Measurements from ENCODE around the gene CELA1. TPM values are rescaled to one million over a fixed set of nuclear protein-coding genes. Genes with fewer than 3 reads are reported as not detected.

CELA1 gene
- total RNA-seq, 1 experiment from 2014 or later = not detected

GRCh38 chr12:51326698-51327439 lies 19.6 kb downstream of the CELA1 start:
- no TSS peak for BruUV-seq (replicated peaks)
- no peak overlapping the region for H3K27ac Mint-ChIP-seq (ENCODE audit: unreplicated experiment)
- TF ChIP-seq CTCF (IDR thresholded peaks at IDR 0.05; ENCODE audit: unreplicated experiment) = no peak
- no peaks in the 10 kb centered on the region for H3K27me3 Mint-ChIP-seq (ENCODE audit: unreplicated experiment)
- no peak overlapping the region for H3K4me3 Mint-ChIP-seq (ENCODE audit: low read depth, unreplicated experiment)
- intact Hi-C loops (cut with micrococcal nuclease; ENCODE audit: unreplicated experiment) = no loop called here
- no peaks in the 10 kb centered on the region for H3K36me3 Mint-ChIP-seq (ENCODE audit: insufficient read depth, unreplicated experiment)
- H3K4me1 Mint-ChIP-seq (ENCODE audit: low read depth, unreplicated experiment) = peaks cover 10% of the 10 kb centered on the region
- CTCF ChIA-PET = no interaction called here
- H3K9me3 Mint-ChIP-seq (ENCODE audit: low read depth, unreplicated experiment) = no peaks in the 10 kb centered on the region
- DNase-seq = no peak

GRCh38 chr12:51324953-51325352 lies 21.5 kb downstream of the CELA1 start:
- no peak for DNase-seq
- H3K4me3 Mint-ChIP-seq (ENCODE audit: low read depth, unreplicated experiment) = no peak overlapping the region
- no peak for TF ChIP-seq CTCF (IDR thresholded peaks at IDR 0.05; ENCODE audit: unreplicated experiment)
- H3K9me3 Mint-ChIP-seq (ENCODE audit: low read depth, unreplicated experiment) = no peaks in the 10 kb centered on the region
- no peaks in the 10 kb centered on the region for H3K36me3 Mint-ChIP-seq (ENCODE audit: insufficient read depth, unreplicated experiment)
- peaks cover 20% of the 10 kb centered on the region for H3K4me1 Mint-ChIP-seq (ENCODE audit: low read depth, unreplicated experiment)
- H3K27ac Mint-ChIP-seq (ENCODE audit: unreplicated experiment) = no peak overlapping the region
- BruUV-seq (replicated peaks) = no TSS peak
- intact Hi-C loops (cut with micrococcal nuclease; ENCODE audit: unreplicated experiment) = no loop called here
- CTCF ChIA-PET = no interaction called here
- no peaks in the 10 kb centered on the region for H3K27me3 Mint-ChIP-seq (ENCODE audit: unreplicated experiment)

GRCh38 chr12:51323966-51324895 lies 22.2 kb downstream of the CELA1 start, which contains the start of gene BIN2:
Gene BIN2 (minus strand): TSS chr12:51324174. CDS start chr12:51324102, 72 bp downstream.
- no peak within 1 kb of the TSS for H3K4me3 Mint-ChIP-seq (ENCODE audit: low read depth, unreplicated experiment)
- CTCF ChIA-PET = no interaction called here
- TF ChIP-seq CTCF (IDR thresholded peaks at IDR 0.05; ENCODE audit: unreplicated experiment) = no peak
- peaks cover 22% of the 10 kb centered on the region for H3K4me1 Mint-ChIP-seq (ENCODE audit: low read depth, unreplicated experiment)
- intact Hi-C loops (cut with micrococcal nuclease; ENCODE audit: unreplicated experiment) = no loop called here
- no peaks in the 10 kb centered on the region for H3K36me3 Mint-ChIP-seq (ENCODE audit: insufficient read depth, unreplicated experiment)
- no peak for DNase-seq
- no peaks in the 10 kb centered on the region for H3K9me3 Mint-ChIP-seq (ENCODE audit: low read depth, unreplicated experiment)
- H3K27ac Mint-ChIP-seq (ENCODE audit: unreplicated experiment) = no peak within 1 kb of the TSS
- BruUV-seq (replicated peaks) = no TSS peak
- H3K27me3 Mint-ChIP-seq (ENCODE audit: unreplicated experiment) = no peaks in the 10 kb centered on the region

- H3K9me3 Mint-ChIP-seq (ENCODE audit: low read depth, unreplicated experiment) = no peaks in the 10 kb centered on the region
- H3K4me3 Mint-ChIP-seq (ENCODE audit: low read depth, unreplicated experiment) = no peak overlapping the region
- peaks cover 30% of the 10 kb centered on the region for H3K4me1 Mint-ChIP-seq (ENCODE audit: low read depth, unreplicated experiment)
- H3K36me3 Mint-ChIP-seq (ENCODE audit: insufficient read depth, unreplicated experiment) = no peaks in the 10 kb centered on the region
- CTCF ChIA-PET = no interaction called here
- no peak overlapping the region for H3K27ac Mint-ChIP-seq (ENCODE audit: unreplicated experiment)
- BruUV-seq (replicated peaks) = no TSS peak
- no peak for DNase-seq
- H3K27me3 Mint-ChIP-seq (ENCODE audit: unreplicated experiment) = no peaks in the 10 kb centered on the region
- intact Hi-C loops (cut with micrococcal nuclease; ENCODE audit: unreplicated experiment) = no loop called here
- no peak for TF ChIP-seq CTCF (IDR thresholded peaks at IDR 0.05; ENCODE audit: unreplicated experiment)
Measured at GRCh38 chr12:51323317-51323960, 23.0 kb downstream of the CELA1 start.
